GM21825 (cell line): ENCODE results near the gene AUNIP.

Experiments used
- ATAC-seq: cut with Tn5 transposase; IDR thresholded peaks from one replicate; pipeline ENCODE4 v1.9.1; 2021; ENCODE audit warnings: mild to moderate bottlenecking, moderate library complexity; ENCODE audit not compliant: unreplicated experiment

The AUNIP gene

DNA sequence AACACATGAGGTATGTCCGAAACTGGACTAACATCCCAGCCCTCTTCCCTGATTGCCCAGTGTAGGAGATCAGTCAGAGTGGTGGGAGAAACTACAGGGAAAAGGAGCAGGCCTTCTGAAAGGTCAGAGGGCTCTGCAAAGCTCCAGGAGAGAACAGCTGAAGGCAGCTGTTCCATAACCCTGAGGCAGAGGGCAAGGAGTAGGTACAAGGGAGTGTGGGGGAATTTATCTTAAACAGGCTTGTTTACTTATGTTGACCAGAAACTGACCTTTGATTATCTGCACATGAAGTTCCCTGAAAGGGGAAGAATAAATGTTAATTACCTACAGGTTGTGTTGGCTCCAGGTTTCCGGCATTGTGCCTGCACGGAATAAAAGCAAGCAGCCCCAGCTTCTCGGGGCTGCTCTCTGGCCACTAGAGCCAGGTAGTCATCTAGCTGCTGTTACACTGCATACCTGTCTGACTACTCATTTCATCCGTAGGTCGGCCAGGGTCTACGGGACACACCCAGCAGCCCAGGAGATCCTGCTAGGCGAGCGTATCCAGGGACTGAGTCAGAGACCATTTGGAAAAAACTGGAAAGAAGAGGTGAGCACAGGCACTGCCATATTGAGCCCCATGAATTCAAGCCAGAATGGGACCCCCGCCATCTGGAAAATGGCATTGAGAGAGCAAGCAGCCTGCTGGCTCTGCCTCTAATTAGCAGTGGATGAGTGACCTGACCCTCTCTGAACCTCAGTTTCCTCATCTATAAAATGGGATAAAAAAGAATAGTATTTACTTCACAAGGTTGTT lies 31.2 kb upstream of the AUNIP start:
- no peak for ATAC-seq

DNA sequence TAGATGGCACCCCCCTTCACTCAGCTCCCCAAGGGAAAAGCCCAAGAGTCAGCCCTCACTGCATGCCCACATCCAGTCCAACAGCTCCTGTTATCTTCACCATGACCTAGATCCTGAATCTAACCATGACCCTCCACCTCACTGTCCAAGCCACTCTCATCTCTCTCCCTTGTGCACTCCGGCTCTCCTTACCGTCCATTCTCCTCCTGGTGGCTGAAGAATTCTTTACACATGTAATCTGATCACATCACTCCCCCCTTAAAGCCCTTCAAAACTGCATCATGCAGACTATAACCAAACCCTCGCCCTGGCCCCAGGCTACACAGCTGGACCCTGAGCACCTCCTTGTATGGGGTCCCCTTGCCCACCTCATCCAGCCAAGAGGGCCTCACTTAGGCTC lies 30.2 kb upstream of the AUNIP start:
- no peak for ATAC-seq

DNA sequence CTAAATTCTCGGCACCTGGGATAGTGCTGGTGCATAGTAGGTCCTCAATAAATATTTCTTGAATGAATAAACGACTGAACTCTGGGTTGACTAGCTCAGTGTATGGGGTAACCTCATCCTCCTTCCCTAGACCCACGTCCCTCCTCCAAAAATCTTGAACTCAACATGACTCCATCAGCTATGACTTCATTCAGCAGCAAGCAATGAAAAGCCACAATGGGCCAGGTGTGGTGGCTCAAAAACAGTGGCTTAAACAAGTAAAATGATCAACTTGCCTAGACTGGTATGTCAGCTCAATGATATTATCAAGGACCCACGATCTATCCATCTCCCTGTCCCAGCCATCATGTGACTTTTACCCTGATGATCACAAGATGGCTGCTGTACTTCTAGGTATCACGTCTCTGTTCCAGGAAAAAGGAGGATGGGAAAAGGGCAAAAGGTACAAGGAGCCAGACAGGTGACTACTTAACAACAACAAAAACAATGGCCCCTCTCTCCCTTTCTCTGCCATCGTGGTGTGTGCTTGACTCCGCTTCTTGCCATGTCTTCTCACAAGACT lies 29.2 kb upstream of the AUNIP start:
- no peak for ATAC-seq

DNA sequence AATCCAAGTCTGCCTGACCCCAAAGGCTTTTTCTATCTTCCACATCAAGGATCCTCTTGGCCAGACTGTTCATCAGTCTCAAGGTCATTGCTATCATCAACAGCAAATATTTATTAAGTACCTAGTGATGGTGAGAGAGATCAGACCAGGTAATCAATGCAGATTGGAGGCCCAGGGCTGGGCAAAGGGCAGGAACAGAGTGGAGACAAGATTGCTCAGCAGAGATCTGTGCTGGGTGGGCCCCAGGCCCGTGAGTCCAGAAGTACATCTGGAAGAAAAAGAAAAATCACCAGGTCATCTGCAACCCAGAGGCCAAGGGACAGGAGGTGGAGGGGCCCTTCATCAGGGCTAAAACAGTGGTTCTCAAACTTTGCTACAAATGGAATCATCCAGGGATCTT lies 26.3 kb upstream of the AUNIP start:
- no peak for ATAC-seq

DNA sequence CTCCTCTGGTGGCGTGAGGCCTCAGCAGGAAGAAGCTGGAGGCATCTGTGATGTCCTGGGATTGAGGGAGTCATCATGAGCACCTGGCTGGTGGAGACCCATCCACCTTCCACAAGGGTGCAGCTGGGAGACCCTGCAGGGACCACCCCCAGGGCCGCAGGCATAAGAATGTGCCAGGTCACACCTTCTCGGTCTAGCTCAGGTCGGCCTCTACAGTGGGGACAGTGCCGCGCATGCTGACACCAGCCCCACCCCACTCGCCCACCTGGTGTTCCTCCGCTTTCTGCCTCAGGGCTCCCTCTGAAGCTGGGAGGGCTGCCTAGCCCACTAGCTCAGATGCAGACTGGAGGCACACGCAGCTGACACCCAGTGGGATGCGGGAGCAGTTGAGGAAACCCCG lies 22.0 kb upstream of the AUNIP start:
- ATAC-seq: no peak

DNA sequence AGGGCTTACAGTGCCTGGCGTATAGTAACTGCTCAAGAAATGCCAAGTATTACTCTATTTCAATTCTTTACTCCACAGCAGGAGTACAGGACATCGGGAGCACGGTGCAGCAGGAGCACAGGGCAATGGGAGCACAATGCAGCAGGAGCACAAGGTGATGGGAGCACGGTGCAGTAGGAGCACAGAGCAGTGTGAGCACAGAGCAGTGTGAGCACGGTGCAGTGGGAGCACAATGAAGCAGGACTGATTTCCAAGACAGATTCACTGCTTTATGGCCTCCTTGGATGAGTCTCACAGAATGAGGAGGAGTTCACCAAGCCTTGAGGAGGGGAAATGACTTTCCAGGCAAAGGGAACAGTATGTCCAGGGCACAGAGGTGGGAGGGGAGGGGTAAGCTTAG lies 21.3 kb upstream of the AUNIP start:
- no peak for ATAC-seq

DNA sequence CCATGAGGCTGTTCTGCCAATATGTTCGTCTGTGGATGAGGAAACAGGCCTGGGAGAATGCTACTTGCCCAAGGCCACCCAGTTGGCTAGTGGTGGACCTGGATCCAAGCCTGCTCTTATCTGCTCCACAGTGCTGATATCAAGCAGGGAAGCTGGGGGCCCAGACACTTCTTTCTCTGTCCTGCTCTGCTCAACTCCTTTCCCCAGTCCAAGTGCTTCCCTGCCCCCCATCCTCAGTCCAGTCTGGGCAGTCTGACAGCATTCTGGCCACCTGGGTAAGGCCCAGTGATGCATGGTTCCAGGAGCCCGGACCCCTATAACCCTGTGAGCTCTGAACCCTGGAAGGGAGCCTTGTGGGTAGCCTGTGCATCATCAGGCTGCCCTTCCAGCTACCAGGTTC lies 20.4 kb upstream of the AUNIP start:
- ATAC-seq: no peak

DNA sequence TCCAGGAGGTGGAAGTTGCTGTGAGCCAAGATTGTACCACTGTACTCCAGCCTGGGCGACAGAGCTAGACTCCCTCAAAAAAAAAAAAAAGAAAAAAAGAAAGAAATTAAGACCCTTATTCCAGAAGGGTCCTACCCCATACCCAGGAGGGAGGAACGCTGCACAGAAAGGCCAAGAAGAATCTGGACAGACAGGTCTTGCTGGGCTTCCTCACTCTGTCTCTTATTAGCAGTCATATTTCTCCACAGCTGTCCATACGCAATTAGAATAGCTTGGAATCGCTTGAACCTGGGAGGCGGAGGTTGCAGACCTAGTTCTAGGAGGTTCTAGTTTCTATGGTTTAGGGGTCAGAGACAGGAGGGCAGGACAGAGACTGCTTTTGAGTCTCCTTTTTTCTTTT lies 19.4 kb upstream of the AUNIP start:
- no peak for ATAC-seq

DNA sequence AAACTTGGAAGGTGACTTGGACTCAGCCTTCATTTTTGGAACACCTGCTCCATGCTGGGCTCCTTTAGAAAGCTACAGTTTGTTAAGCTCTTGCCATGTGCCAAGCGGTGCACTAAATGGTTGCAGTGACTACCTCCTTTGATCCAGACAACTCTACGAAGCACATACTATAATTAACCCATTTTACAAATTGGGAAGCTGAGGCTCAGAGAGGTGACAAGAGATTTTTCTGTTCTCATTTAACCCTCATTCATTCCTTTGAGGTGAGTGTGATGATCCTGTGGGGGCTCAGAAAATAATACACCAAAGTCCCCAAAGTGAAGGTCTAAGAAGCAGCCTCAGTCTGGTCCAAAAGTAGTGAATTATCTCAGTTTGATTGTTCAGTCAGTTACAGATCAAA lies 17.9 kb upstream of the AUNIP start:
- no peak for ATAC-seq

DNA sequence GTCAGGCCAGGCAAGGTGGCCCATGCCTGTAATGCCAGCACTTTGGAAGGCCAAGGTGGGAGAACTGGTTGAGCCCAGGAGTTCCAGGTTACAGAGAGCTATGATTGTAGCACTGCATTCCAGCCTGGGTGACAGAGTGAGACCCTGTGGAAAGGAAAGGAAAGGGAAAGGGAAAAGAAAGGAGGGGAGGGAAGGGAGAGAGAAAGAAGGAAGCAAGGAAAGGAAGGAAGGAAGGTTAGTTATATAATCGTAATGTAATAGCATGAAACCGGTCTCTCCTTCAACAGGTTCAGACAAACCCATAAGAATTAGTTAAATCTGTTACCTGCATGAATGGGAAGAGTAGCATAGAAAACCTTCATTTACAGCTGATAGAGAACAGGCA lies 17.4 kb upstream of the AUNIP start:
- ATAC-seq: no peak

DNA sequence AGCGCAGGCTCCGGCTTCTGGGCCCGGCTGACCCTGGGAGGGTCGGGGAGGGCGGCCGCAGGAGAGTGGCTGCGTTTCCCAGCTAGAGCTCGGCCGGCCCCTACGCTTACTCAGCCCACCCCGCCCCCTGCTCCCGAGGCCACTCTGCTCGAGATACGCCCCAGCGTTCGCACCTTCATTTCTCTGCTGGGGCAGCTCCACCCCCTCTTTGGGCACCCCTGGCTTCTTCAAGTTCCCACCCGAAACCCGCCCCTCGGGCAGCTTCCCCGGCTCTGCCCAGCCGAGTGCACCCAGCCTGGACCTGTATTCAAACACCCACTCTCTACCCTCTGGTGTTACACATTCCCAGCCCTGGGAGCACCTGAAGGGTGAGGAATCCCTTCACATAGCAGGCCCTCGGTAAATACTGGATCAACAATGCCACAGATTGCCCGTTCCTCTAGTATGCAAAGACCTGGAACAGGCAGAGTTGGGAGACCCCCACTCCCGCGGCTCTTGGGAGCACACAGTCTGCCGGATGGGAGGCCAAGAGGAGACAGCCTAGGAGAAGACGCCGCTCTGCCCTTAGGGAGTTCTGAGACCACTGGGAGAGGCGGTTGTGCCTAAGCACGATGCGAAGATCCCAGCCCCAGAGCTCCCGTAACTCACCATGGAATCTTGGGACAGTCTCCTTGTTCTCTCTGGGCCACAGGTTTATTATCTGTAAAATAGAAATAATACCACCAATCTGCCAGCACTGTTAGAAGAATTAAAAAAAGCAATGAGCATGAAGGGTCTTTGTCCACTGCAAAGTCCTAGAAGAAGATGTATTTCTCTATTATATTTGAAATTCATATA lies 16.8 kb upstream of the AUNIP start:
- ATAC-seq: peak; percentile 7

DNA sequence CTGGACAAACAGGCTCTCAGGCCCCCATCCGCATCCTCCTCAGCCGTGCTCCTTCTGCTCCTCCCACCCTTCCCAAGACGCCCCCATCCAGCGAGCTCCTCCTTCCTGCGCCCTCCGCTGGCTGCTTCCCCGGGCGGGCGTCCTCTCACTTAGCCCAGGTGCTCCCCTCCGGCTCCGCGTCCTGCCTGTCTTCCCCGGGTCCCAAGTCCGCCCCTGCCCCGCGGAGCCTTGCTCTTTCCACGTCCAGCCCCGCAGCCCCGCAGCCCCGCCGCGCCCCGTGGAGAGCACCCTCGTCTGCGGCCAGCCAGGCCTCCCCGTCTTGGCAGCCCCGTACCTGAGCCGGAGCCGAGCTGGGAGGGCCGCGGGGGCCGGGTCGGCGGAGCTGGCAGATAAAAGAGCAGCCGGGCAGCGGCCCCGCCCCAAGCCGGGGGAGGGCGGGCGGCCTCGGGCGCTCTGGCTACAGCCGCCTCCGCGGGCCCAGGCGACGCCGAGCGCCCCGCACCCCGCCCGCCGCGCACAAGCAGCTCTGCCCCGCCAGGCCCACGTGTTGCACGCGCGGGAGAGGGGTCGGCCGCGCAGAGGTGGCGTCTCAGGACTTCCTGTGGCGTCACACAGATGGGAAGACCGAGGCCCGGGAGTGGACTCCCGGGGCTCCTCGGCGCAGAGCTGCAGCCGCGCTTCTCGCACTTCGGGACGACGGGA lies 16.0 kb upstream of the AUNIP start, which contains the start of gene PAQR7:
TSS of gene PAQR7 (minus strand) at position 555 of the 702 bp plus-strand sequence. CDS start 11,869 bp downstream, outside the sequence.
- peak; percentile 50 for ATAC-seq

DNA sequence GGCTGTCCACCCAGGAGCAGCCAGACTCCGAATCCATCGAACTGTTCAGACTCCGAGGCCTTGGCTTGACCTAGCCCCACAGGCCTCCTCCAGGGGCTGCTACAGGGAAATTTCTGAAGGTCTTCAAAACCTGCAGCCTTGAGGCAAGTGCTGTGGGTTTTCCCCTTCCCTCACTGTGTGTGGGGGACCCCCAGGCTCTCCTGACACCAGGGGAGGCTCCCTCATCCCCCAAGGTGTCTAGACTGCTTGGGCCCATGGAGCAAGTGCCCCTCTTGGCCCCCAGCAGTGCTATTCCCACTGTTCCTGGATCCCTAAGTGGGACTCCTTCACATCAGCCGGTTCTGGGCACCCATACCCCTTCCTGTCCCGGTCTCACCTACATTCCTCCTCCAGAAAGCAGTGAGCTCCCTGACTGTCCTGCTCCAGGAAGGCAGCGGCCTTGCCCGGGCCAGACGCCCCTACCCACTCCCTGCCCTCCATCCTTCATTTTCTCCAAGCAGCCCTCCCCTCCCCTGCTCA lies 15.4 kb upstream of the AUNIP start:
- ATAC-seq: no peak

DNA sequence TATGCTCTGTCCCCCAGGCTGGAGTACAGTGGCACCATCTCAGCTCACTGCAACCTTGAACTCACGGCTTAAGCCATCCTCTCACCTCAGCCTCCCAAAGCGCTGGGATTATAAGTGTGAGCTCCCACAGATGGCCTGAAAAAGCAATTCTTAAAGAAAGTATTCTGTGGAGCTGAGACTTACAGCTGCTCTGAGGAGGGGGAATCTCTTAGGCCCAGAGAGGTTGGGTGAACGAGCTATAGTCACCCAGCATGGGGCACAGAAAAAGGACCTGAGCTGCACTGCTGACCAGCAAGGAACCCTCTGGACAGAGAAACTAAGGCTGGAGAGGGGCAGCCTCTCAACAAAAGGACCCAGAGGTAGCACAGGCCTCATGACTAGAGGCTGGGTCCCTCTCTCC lies 15.0 kb upstream of the AUNIP start:
- no peak for ATAC-seq

DNA sequence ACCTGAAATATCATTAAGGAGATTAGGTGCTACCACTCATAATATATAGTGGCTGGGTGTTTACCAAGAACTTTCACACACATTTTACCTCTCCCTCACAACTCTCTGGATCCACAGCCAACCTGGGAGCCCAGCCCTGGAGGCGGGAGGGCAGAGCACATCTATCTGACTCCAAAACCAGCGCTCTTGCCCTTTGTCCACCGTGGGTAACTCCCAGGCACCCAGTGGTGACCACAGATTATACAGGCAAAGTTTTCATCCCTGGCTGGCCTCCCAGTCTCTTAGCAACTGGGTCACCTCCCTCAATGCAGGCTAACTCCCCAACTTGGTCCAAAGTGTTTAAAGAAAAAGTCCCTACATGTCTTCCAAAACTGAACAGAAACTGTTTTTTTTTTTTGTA lies 13.9 kb upstream of the AUNIP start:
- no peak for ATAC-seq

DNA sequence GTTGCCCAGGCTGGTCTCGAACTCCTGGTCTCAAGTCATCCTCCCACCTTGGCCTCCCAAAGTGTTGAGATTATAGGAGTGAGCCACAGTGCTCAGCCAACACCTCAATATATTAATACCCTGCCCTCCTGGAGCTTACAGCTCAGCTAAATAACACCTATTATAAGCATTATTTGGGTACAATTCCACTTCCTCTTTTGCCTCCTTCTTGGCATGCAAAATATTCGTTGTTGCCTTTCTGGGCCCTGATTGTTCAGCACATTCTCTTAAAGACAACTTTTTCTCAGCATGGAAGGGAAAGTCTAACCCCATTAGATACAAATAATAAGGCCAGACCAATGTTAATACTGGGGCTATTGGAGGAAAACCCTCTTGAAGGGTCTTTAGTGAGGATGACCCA lies 13.5 kb upstream of the AUNIP start:
- no peak for ATAC-seq

DNA sequence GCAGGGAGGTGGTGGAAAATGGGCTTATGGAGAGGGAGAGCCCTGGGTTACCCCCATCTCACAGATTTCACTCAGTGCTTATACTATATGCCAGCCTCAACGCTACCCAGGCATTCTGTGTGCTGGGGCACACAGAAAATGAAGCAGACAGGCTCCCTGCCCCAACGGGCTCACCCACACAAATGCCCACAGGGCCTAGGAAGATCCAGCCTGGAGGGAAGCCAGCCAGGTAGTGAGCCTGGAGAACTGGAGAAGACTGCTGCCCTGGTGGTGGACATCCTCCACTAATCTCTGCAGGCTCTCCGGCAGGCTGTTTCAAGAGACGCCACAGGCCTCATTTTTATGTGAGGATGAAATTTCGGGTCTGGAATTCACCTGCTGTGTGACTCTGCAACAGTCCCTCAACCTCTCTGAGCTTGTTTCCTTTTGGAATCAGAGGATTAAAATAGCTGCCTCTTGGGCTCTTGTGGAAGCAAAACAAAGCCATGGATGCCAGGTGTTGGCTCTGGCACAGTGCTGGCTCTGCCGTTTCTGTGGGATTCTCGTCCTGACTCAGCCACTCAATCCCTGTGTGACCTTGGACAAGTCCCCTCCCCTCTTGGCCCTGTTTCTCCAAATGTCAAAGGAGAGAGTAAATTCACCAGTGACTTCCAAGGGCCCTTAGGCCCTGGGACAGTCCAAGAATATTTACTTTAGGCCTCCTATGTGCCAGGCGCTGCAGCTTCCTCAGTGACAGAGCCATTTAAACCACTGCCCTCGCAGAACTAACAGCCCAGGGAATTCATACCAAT lies 12.6 kb upstream of the AUNIP start:
- ATAC-seq: no peak

DNA sequence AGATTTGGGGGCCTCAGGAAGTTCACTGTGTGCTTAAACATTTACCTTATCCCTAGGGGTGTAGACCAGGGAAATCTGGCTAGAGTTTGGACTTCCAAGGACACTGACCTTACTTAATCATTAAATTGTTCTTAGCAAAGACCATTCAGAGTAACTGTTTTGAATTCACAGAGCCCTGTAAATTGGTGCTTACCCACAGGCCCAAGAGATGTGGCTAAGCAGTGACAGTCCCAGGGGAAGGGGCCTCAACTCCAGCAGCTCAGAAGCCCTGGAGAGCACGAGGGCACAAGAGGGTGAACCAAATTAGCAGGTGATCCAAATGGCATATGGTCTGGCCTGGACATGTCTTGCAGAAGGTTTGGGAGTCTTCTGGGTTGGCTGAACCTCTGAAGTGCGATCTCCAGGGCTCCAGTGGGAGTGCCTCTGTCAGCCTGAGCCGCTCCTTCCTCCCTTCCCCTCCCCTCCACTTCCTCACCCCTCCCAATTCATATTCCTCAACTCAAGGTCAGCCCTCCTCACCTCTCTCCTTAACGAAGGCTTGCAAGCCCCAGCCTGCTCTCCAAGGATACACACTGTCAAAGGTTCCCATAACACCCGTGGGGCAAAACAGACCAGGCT lies 11.9 kb upstream of the AUNIP start:
- no peak for ATAC-seq

DNA sequence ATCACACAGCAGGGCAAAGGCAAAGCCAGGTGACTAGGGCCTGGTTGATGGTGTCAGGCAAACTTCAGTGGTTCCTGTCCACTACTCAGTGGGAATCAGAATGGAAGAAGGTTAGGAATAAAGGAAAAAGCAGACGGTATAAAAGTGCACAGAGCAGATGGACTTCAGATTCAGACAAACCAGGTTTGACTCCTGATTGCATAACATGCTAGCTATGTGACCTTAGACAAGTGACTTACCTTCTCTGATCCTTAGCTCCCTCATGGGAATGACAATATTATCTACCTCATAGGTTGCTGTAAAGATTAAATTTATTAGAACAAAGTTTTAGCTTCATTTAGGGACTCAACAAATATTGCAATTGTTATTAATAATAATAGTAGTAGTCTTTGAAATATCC lies 11.4 kb upstream of the AUNIP start:
- no peak for ATAC-seq
